Fibroblast of lung (primary cell): ENCODE measurements around the gene ARSK.

Experiments
- CTCF ChIP-seq, 2 donors: IDR thresholded peaks in 1 of 2; conservative IDR thresholded peaks in 1 of 2; 1 replicate in 1 of 2; 2 replicates in 1 of 2; pipeline ENCODE4 v1.5.1; 2011 to 2012; ENCODE audit warnings: low read length in 2 of 2, control low read depth in 1 of 2, inconsistent platforms in 1 of 2, low read depth in 1 of 2, mild to moderate bottlenecking in 1 of 2
- EZH2 ChIP-seq: IDR thresholded peaks from 2 replicates; pipeline ENCODE4 v1.5.1; 2012; ENCODE audit warnings: low read length, control low read depth, mild to moderate bottlenecking; ENCODE audit errors: missing control alignments

DNA sequence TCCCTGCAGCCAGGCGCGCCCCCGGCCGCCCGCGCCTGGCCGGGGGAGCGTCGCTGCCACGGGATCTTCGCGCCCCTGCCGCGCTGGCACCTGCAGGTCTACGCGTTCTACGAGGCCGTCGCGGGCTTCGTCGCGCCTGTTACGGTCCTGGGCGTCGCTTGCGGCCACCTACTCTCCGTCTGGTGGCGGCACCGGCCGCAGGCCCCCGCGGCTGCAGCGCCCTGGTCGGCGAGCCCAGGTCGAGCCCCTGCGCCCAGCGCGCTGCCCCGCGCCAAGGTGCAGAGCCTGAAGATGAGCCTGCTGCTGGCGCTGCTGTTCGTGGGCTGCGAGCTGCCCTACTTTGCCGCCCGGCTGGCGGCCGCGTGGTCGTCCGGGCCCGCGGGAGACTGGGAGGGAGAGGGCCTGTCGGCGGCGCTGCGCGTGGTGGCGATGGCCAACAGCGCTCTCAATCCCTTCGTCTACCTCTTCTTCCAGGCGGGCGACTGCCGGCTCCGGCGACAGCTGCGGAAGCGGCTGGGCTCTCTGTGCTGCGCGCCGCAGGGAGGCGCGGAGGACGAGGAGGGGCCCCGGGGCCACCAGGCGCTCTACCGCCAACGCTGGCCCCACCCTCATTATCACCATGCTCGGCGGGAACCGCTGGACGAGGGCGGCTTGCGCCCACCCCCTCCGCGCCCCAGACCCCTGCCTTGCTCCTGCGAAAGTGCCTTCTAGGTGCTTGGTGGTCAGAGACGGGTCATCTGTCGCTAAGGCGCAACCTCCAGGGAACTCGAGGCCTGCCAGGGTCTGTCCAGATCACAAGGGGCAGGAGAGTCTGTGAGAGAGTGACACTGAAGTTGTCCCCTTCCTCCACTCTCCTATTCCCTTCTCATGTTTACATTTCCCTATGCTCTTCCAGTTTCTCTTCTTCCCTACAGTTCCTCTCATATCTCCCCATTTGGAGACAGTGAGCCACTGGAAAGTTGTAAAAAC is 66.3 kb downstream of the ARSK start:
- TF ChIP-seq CTCF (conservative IDR thresholded peaks at IDR 0.05 in 1 of 2, IDR thresholded peaks at IDR 0.05 in 1 of 2; ENCODE audit: low read depth in 1 of 2, low read length in 2 of 2) (no peak), EZH2 (no peak)
